HL-60 (cell line): ENCODE measurements around the gene LILRB3.

ENCODE experiments used
- DNase-seq, 2 experiments: peaks; one replicate each; pipeline ENCODE4 v3.0.0-alpha.2; 2010 to 2020; ENCODE audit warnings: low read depth in 1 of 2, low spot score in 1 of 2
- H3K27ac ChIP-seq: fragments of 250-450 bp; sonication (Bioruptor Pico); replicated peaks from 2 replicates; pipeline ENCODE4 v1.5.1; 2020; ENCODE audit warnings: mild to moderate bottlenecking, moderate library complexity
- H3K27me3 ChIP-seq: fragments of 250-450 bp; sonication (Bioruptor Pico); 2 replicates; pipeline ENCODE4 v1.5.1; 2021; ENCODE audit warnings: mild to moderate bottlenecking, moderate library complexity; ENCODE audit not compliant: insufficient read depth, poor library complexity, severe bottlenecking
- H3K4me3 ChIP-seq: replicated peaks from 2 replicates; pipeline ENCODE4 v1.5.1; 2011; ENCODE audit warnings: mild to moderate bottlenecking, control low read depth, low read length; ENCODE audit not compliant: insufficient read depth
- GABPA ChIP-seq: IDR thresholded peaks from 2 replicates; pipeline ENCODE4 v1.6.1; 2012; ENCODE audit warnings: low read depth
- POLR2AphosphoS5 ChIP-seq: IDR thresholded peaks from 2 replicates; pipeline ENCODE4 v1.6.1; 2012; ENCODE audit warnings: low read depth
- SPI1 ChIP-seq: IDR thresholded peaks from 2 replicates; pipeline ENCODE4 v1.6.1; 2012; ENCODE audit warnings: low read depth, mild to moderate bottlenecking, borderline replicate concordance
- TF ChIP-seq, protein P1 (sequence below): IDR thresholded peaks from 2 replicates; pipeline ENCODE4 v1.6.1; 2012; ENCODE audit warnings: low read depth; ENCODE audit not compliant: insufficient replicate concordance
- TF ChIP-seq, protein P2 (sequence below): IDR thresholded peaks from one replicate; pipeline ENCODE4 v1.5.1; 2011; ENCODE audit warnings: low read length, control low read depth, inconsistent platforms; ENCODE audit not compliant: insufficient read depth

Gene LILRB3

DNA sequence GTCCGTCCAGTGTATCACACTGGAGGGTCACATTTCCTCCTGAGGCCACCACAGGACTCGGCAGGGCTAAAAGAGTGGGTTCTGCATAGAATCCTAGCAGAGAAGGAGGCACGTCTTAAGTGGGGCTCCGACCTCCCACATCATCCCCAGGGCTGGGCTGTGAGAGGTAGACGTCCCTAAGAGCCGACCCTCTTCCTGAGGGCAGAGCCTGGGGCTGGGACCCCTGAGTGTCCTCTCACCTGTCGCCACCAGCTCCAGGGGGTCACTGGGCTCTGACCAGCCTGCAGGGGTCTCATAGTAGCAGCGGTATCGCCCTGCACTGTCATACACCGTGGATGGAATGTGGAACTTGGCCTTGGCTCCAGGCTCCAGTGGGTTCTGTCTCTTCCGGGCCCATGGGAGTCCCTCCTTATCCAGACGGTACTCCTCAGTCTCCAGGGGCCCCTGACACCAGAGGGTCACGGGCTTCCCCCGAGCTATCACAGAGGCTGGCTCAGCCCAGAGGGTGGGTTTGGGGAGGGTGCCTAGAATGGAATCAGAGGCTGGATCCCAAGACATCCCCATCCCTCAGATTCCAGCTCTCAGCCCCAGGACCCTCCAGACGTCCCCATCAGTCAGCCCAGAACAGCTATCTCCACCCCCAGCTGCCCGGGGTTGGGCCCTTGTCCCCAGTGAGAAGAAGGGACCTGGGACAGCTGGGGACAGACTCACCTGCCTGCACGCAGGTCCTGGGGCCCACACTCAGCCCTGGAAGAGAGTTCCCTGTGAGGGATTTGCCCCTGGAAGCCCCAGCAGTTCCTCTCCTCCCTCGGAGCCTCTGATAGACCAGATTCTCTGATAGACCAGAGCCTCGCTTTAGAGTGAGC, 33.7 kb upstream of the LILRB3 start:
- no peak overlapping the region for H3K27ac ChIP-seq
- H3K4me3 ChIP-seq: no peak overlapping the region
- DNase-seq: no peak
- H3K27me3 ChIP-seq: peaks cover 27% of the 10 kb centered on the region
- TF ChIP-seq SPI1: no peak
- TF ChIP-seq, protein P1, sequence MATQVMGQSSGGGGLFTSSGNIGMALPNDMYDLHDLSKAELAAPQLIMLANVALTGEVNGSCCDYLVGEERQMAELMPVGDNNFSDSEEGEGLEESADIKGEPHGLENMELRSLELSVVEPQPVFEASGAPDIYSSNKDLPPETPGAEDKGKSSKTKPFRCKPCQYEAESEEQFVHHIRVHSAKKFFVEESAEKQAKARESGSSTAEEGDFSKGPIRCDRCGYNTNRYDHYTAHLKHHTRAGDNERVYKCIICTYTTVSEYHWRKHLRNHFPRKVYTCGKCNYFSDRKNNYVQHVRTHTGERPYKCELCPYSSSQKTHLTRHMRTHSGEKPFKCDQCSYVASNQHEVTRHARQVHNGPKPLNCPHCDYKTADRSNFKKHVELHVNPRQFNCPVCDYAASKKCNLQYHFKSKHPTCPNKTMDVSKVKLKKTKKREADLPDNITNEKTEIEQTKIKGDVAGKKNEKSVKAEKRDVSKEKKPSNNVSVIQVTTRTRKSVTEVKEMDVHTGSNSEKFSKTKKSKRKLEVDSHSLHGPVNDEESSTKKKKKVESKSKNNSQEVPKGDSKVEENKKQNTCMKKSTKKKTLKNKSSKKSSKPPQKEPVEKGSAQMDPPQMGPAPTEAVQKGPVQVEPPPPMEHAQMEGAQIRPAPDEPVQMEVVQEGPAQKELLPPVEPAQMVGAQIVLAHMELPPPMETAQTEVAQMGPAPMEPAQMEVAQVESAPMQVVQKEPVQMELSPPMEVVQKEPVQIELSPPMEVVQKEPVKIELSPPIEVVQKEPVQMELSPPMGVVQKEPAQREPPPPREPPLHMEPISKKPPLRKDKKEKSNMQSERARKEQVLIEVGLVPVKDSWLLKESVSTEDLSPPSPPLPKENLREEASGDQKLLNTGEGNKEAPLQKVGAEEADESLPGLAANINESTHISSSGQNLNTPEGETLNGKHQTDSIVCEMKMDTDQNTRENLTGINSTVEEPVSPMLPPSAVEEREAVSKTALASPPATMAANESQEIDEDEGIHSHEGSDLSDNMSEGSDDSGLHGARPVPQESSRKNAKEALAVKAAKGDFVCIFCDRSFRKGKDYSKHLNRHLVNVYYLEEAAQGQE: no peak
- no peak for TF ChIP-seq POLR2AphosphoS5
- TF ChIP-seq GABPA: no peak
- TF ChIP-seq, protein P2, sequence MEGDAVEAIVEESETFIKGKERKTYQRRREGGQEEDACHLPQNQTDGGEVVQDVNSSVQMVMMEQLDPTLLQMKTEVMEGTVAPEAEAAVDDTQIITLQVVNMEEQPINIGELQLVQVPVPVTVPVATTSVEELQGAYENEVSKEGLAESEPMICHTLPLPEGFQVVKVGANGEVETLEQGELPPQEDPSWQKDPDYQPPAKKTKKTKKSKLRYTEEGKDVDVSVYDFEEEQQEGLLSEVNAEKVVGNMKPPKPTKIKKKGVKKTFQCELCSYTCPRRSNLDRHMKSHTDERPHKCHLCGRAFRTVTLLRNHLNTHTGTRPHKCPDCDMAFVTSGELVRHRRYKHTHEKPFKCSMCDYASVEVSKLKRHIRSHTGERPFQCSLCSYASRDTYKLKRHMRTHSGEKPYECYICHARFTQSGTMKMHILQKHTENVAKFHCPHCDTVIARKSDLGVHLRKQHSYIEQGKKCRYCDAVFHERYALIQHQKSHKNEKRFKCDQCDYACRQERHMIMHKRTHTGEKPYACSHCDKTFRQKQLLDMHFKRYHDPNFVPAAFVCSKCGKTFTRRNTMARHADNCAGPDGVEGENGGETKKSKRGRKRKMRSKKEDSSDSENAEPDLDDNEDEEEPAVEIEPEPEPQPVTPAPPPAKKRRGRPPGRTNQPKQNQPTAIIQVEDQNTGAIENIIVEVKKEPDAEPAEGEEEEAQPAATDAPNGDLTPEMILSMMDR: no peak

DNA sequence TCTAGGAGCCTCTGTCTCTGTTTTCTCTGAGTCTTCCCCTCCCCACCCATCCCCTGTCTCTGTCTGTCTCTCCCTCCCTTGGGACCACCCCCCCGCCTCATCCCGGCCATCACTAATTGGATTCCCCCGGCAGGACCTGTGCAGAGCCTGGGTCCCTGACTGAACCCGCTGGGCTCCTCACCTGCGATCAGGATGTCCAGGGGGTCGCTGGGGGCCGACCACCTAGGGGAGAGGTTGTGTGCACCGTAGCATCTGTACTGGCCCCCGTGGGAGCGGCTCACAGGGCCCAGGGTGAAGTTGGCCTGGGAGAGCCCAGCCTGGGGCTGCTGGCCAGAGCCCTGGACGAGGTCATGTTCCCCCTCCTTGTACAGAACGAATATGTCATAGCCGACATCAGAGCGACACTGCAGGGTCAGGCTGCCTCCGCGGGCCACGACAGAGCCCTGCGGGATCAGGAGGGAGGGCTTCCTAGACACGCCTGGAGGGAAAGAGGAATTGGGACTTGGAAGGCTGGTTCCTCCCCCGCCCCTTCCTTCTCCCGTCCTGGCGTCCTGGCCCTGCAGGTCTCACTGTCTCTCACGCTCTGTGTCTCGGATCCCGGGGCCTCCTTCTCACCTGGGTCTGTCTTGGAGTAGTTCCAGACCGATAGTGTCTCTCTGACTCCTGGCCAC, 32.4 kb upstream of the LILRB3 start:
- H3K27me3 ChIP-seq: peaks cover 26% of the 10 kb centered on the region
- no peak overlapping the region for H3K27ac ChIP-seq
- TF ChIP-seq GABPA (no peak), POLR2AphosphoS5 (no peak), SPI1 (no peak)
- TF ChIP-seq, protein P1: no peak
- TF ChIP-seq, protein P2: no peak
- H3K4me3 ChIP-seq: no peak overlapping the region
- DNase-seq: no peak

DNA sequence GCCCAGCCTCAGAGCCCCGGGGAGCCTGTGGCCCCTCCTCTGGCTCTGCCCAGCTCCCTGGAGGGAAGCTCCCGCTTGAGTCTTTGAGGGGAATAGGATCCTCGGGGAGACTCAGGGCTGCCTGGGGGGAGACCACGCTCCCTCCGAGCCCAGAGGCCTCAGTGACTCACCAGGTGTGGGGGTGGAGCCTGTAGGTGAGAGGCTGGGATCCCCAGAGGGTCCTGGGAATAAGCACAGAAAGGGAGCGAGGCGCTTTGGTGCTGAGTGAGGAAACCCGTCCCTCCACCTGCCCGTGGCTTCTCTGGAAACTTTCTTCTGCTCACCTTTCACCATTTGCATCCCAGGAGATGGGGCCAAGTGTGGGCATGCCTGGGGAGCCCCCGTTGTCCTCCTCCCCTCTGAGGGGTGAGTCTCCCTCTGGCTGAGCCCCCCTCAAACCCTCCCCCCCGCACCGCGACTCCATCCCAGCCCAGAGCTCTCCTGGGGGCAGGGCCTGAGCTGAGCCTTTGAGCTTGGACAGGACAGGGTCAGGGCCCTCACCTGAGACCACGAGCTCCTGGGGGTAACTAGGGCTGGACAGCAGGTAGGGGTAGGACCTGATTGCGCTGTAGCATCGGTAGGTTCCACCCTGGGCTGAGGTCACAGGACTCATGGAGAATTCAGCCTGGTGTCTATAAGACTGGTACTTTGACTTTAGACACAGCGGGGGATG, 31.5 kb upstream of the LILRB3 start:
- no peak overlapping the region for H3K4me3 ChIP-seq
- H3K27ac ChIP-seq: no peak overlapping the region
- TF ChIP-seq, protein P2: no peak
- TF ChIP-seq POLR2AphosphoS5 (no peak), SPI1 (no peak), GABPA (no peak)
- TF ChIP-seq, protein P1: no peak
- DNase-seq: no peak
- peaks cover 24% of the 10 kb centered on the region for H3K27me3 ChIP-seq
